Measurements from ENCODE around the gene PCSK7.

Gene PCSK7

DNA sequence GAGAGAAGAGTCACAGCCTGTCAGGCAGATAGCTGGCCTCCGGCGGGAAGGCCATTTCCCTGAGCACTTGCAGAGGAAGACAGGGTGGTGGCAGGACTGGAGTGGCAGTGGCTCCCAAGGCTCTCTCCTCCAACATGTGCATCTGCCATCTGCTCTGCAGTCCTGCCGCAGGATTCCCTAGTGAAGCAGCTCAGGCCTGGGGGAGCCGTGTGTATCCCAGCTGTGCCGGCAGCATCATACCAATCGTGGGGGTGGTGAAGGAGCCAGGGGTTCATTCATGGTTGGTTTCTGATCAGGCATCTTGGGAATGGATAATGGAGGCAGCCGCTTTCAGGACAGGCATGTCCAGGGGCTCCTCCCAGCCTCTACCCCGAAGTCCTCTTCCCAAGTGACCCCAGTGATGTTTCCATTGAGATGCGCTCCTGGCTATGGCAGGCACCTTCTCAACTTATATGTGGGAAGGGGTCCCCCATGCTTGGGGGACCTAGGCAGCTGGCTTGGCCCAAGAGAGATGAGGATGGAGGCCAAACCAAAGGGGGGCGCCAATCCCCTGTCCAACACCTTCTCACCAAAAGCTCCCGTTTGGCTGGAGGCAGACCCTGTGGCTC lies 26.6 kb downstream of the PCSK7 start:
- TF ChIP-seq, protein P1, sequence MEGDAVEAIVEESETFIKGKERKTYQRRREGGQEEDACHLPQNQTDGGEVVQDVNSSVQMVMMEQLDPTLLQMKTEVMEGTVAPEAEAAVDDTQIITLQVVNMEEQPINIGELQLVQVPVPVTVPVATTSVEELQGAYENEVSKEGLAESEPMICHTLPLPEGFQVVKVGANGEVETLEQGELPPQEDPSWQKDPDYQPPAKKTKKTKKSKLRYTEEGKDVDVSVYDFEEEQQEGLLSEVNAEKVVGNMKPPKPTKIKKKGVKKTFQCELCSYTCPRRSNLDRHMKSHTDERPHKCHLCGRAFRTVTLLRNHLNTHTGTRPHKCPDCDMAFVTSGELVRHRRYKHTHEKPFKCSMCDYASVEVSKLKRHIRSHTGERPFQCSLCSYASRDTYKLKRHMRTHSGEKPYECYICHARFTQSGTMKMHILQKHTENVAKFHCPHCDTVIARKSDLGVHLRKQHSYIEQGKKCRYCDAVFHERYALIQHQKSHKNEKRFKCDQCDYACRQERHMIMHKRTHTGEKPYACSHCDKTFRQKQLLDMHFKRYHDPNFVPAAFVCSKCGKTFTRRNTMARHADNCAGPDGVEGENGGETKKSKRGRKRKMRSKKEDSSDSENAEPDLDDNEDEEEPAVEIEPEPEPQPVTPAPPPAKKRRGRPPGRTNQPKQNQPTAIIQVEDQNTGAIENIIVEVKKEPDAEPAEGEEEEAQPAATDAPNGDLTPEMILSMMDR (conservative IDR thresholded peaks at IDR 0.05): no peak
- TF ChIP-seq ZFX (IDR thresholded peaks at IDR 0.05): no peak
- H3K27ac ChIP-seq: no peak overlapping the region

DNA sequence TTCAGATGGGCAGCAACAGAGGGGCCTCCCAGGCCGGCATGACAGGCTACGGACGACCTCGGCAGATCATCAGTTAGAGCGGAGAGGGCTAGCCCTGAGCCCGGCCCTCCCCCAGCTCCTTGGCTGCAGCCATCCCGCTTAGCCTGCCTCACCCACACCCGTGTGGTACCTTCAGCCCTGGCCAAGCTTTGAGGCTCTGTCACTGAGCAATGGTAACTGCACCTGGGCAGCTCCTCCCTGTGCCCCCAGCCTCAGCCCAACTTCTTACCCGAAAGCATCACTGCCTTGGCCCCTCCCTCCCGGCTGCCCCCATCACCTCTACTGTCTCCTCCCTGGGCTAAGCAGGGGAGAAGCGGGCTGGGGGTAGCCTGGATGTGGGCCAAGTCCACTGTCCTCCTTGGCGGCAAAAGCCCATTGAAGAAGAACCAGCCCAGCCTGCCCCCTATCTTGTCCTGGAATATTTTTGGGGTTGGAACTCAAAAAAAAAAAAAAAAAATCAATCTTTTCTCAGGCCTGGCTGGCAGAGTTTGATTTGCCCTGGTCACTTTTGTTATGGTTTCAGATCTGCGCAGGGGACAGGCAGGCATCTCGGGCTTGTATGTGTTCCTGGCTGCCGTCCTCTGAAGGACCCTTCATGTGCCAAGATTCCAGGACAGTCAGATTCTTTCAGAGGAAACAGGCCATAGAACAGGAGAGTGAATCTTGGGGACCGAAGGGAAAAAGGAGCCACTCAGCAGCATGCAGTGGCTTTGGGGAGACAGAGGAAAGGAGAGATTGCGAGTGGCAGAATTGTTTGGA lies 27.4 kb downstream of the PCSK7 start:
- no peak for TF ChIP-seq ZFX (IDR thresholded peaks at IDR 0.05)
- TF ChIP-seq, protein P1 (conservative IDR thresholded peaks at IDR 0.05): no peak
- H3K27ac ChIP-seq: no peak overlapping the region

DNA sequence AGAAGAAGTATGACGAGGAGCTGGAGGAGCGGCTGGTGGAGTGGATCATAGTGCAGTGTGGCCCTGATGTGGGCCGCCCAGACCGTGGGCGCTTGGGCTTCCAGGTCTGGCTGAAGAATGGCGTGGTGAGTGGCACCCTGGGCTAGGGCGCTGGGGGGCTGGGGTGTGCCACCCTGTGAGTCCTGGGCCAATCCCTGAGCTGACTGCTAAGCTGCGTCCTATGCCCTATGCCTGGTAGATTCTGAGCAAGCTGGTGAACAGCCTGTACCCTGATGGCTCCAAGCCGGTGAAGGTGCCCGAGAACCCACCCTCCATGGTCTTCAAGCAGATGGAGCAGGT lies 28.8 kb downstream of the PCSK7 start:
- no peak for TF ChIP-seq ZFX (IDR thresholded peaks at IDR 0.05)
- TF ChIP-seq, protein P1 (conservative IDR thresholded peaks at IDR 0.05): no peak
- H3K27ac ChIP-seq: no peak overlapping the region

DNA sequence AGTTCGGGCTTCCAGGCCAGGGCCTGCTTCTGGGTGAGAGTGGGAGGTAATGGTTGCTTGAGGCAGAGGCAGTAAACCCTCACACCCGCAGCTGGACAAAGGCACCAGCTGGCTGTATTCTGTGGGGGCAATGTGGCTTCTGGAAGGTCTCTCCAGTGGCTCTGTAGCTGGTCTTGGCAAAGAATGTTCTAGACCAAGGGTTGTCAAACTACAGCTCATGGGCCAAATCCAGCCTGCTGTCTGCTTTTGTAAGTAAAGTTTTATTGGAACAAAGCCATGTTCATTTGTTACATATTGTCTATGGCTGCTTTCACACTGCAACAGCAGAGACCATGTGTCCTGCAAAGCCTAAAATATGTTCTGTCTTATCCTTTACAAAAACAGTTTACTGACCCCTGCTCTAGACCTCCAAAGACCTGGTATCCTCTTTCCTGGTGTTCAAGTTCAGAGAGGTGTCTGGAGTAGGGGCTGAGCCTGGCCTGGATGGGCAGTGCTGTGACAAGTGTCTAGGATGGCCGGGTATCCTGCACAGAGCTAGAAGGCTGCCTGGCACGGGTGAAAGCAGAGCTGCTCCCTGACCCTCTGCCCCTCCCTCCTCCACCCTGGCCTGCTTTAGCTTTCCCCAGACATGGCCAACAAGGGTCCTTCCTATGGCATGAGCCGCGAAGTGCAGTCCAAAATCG lies 29.3 kb downstream of the PCSK7 start:
- no peak overlapping the region for H3K27ac ChIP-seq
- no peak for TF ChIP-seq ZFX (IDR thresholded peaks at IDR 0.05)
- TF ChIP-seq, protein P1 (conservative IDR thresholded peaks at IDR 0.05): no peak

DNA sequence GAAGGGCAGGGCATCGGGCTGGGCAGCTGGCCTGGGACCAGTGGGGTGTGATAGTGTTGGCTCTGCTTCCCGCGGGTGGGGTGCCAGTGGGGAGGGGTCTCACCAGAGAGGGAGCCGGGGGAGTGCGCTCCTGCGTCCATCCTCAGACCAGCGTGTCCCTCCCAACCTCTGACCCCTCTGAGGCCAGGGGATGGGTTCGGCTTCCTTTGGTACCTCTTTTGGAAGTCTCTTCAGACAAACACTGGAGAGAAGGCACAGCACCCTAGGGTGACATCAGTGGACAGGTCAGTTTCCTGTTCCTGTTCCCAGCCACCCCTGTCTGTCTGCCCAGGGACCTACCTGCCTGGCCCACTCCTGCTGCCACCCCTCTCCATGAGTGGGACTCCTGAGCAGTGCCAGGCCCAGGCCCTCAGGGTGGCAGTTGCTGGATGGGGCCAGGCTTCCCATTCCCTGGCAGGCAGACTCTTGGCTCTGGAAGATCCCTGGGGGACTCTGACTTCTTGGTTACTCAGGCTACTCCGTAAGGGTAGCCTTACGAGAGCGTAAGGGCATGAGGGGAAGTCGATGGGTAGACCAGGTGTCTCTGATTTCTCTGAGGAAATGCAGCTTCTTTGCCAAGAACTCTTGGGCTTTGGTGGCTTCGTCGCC lies 30.1 kb downstream of the PCSK7 start:
- TF ChIP-seq, protein P1 (conservative IDR thresholded peaks at IDR 0.05): no peak
- no peak for TF ChIP-seq ZFX (IDR thresholded peaks at IDR 0.05)
- H3K27ac ChIP-seq: no peak overlapping the region

DNA sequence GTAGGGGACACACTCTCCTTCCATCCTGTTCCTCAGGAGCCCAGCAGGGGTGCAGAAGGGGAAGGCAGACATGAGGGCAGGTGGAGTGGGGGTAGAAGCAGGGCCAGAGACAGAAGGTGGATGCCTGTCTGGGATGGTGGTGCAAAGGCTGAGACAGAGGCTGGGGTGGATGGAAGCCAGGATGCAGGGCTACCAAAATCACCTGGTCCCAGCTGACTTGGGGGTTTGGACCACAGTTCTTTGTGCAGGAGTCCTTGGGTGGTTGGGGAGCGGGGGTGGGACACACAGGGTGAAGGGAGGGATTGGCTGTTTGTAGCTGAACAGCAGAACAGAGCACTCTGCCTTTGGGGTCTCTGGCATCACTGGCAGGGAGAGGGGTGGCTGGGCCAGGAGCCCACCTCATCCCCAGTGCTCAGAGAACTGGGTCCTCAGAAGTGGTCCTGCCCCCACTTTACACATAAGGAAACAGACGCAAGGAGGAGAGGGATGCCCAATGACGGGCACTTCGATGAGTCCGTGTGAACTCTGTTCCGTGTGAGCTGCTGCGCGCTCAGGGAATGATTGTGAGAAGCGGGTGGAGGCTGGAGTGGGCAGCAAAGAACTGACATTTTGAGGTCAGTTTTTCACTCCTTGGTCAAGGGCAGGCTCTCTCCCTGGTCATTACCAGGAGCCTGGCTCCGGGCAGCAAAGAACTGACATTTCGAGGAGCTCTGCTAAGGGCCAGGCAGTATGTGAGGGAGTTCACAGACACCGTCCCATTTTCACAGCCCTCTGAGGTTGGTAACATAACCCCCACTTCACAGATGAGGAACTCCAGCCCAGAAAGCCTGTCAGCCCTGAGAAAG lies 30.8 kb downstream of the PCSK7 start:
- TF ChIP-seq ZFX (IDR thresholded peaks at IDR 0.05): no peak
- TF ChIP-seq, protein P1 (conservative IDR thresholded peaks at IDR 0.05): no peak
- H3K27ac ChIP-seq: no peak overlapping the region
